LNCaP clone FGC (cell line): Measurements from ENCODE around the gene APOBEC3H.

Experiments used
- DNase-seq: peaks from one replicate; pipeline ENCODE4 v3.0.0-alpha.2; 2011; ENCODE audit warnings: low read depth
- H3K4me3 ChIP-seq: 2 replicates; pipeline ENCODE4 v1.5.1; 2011; ENCODE audit warnings: mild to moderate bottlenecking, low read depth, low read length, control low read depth
- CTCF ChIP-seq: IDR thresholded peaks from 2 replicates; pipeline ENCODE4 v1.5.1; 2012; ENCODE audit warnings: mild to moderate bottlenecking; ENCODE audit not compliant: control insufficient read depth, insufficient read depth; ENCODE audit errors: extremely low read depth

APOBEC3H gene

GRCh38 chr22:39110631-39111561, 13.9 kb downstream of the APOBEC3H start:
- no peak for DNase-seq
- TF ChIP-seq CTCF: no peak
- H3K4me3 ChIP-seq: no peak overlapping the region

DNA sequence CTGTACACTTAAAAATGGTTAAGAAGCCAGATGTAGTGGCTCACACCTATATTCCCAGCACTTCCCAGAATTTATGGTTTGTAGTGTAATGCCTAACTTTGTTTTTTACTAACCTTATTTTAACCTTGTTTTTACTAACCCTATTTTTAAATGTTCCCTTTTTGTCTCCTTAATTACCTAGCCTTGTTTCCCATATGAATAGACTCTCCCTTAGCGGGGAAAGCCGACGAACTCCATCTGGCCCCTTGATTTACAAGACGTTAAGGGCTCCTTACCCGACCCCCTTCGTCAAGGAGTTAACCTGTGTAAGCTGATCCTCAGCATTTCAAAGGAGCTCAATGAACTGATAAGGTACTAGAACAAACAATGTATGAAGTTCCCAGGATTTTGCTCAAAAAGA, 17.1 kb downstream of the APOBEC3H start:
- TF ChIP-seq CTCF: no peak
- no peak overlapping the region for H3K4me3 ChIP-seq
- no peak for DNase-seq

DNA sequence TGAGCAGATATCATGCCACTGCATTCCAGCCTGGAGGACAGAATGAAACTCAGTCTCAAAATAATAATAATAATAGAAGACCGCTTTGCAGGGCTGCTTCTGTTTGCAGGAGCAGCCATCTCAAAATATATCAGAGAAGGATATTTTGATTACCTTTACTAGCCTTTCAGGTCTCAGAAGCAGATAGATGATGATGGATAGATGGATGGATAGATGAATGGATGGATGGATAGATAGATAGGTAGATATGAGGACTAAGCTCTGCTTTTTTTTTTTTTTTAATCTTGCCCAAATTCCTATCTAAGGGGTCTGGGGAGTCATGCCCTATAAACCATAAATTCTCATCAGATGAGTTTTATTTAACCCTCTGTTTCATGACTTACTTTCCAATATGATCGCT, 18.5 kb downstream of the APOBEC3H start:
- no peak for DNase-seq
- H3K4me3 ChIP-seq: no peak overlapping the region

DNA sequence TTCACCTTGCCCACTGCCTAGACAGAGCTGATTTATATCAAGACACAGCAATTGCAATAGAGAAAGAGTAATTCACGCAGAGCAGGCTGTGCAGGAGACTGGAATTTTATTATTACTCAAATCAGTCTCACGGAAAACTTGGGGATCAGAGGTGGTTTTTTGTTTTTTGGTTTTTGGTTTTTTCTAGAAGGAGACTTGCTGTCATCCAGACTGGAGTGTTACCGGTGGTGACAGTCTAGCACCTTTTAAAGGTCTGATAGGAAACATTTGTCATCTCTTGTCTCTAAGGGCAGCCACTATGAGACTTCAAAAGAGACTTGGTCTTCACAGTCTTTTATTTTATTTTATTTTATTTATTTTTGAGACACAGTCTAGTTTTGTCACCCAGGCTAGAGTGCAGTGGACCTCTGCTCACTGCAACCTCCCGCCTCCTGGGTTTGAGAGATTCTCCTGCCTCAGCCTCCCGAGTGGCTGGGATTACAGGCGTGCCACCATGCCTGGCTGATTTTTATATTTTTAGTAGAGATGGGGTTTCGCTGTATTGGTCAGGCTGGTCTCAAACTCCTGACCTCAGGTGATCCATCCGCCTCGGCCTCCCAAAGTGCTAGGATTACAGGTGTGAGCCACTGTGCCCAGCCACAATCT, 19.1 kb downstream of the APOBEC3H start:
- H3K4me3 ChIP-seq: no peak overlapping the region

More for the DNA sequence above, 18.5 kb downstream of the APOBEC3H start:
- no peak for TF ChIP-seq CTCF

DNA sequence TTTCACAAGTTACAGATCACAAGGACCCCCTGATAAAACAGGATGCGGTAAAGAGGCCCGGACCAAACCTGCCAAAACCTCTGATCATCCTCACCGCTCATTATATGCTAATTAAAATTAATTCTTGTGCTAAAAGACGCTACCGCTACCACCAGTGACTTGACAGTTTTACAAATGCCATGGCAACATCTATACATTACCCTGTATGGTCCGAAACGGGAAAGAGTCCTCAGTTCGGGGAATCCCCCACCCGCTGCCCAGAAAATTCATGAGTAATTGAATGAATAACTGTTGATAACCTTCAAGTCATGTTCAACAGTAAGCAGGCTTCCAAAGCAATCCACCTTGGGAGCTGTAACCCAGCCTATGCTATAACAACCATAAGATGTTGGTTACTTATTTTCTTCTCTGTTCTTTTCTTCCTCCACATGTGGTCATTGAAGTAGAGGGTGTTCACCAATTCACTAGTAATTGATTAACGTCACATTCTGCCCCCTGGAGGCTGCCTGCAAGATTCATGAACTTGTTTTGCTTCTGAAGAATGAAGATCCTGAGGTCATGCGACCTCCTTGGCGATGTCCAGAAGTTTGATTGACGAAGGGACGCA, 20.6 kb downstream of the APOBEC3H start:
- no peak overlapping the region for H3K4me3 ChIP-seq
- DNase-seq: no peak
- peak; percentile 31 for TF ChIP-seq CTCF

More for the DNA sequence above, 19.1 kb downstream of the APOBEC3H start:
- TF ChIP-seq CTCF: no peak
- no peak for DNase-seq

DNA sequence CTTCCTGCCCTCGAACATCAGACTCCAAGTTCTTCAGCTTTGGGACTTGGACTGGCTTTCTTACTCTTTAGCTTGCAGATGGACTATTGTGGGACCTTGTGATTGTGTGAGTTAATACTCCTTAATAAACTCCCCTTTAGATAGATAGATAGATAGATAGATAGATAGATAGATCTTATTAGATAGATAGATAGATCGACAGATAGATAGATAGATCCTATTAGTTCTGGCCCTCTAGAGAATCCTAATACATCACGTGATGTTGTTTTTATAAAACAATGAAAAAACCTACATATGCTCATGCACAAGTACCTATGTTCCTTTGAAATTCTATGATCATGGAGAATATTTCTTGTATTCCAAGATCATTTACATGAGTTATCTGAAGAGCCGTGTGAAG, 23.9 kb downstream of the APOBEC3H start:
- TF ChIP-seq CTCF: no peak
- H3K4me3 ChIP-seq: no peak overlapping the region
- DNase-seq: no peak
